HG02623 (cell line): ENCODE data around the gene SYS1.

Experiments used
- ATAC-seq: cut with Tn5 transposase; IDR thresholded peaks from one replicate; pipeline ENCODE4 v1.9.1; 2021; ENCODE audit warnings: moderate library complexity; ENCODE audit not compliant: unreplicated experiment

The SYS1 gene

DNA sequence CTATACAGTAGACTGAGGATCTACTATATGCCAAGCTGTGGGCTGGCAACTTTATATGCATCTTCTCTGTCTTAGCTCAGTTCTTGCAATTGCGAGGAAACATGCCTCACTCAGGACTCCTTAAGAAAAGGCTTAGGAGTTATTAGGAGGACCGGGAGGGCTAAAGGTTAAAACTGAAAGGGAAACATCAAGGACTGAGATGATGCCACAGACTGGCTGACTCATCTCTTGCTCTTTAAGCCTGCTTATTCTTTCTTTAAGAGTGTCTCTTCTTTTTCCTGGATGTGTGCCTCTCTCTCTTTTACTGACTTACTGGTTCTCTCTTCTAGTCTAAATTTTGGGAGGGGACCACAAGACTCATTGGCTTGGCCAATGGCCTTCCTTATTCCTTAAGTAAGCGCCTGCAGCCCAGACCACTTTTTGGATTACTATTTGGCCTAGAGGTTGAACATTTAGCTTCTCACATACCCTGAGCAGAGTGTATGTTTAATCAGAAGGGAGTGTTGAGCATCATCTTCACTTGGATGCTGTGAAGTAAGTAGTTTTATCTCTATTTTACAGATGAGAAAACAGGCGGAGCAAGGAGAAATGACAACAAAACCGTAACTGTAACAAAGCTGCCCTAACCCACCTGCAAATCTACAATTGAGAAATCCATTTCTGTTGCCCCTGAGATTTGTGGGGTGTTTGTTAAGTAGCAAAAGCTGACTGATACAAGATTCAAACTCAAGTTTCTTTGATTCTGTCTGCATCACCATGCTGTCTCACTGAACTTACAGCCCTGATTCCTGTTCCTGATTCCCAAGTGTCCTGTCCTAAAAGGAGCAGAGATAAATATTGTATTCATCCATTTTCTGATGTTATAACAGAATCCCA, 7.5 kb upstream of the SYS1 start:
- no peak for ATAC-seq

DNA sequence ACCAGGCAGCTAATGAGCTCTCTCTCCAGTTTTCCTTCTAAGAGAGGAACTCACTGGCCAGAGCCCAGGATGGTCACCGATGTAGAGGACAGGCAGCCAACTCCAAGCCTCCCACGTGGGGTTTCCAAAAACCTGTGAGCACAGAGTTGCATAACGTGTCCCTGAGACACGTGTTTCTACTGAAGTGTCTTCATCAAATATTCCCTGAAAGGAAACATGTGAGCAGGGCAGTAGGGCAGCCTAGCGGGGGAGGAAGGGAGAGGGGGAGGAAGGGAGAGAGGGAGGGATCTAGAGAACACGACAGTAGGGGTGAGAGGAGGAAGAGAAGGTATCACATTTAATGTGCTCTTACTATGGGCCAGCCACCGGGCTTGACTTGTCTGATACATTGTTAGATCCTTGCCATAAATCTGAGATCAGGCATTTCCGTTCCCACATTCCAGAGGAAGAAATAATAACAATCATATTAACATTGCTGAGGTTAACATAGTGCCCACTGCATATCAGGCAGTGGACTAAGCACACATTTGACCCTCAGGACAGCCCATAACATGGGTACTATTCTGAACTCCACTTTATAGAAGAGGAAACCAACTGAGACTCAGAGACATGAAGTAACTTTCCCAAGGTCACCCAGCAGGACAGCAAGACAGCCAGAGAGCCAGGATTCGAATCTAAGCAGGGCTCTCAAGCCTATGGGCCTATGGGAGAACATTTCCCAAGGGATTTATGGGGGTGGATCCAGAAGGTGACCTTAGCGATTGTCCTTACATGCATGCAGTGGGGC, 4.5 kb upstream of the SYS1 start:
- no peak for ATAC-seq

DNA sequence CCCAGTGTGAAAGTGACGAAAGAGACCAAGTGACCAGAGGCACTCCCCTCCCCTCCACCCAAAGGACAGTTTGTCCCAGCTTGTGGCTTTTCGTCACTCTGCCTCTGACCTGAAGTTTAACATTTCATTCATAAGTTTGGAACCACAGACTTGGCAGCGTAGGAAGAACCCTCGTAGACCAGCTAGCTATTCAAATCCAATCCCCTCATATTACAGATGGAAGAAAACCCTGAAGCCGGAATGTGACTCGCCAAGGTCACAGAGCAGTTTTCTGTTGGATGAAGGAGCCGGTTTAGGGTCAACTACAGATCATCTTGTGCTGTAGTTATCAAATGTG, 3.9 kb upstream of the SYS1 start:
- no peak for ATAC-seq

DNA sequence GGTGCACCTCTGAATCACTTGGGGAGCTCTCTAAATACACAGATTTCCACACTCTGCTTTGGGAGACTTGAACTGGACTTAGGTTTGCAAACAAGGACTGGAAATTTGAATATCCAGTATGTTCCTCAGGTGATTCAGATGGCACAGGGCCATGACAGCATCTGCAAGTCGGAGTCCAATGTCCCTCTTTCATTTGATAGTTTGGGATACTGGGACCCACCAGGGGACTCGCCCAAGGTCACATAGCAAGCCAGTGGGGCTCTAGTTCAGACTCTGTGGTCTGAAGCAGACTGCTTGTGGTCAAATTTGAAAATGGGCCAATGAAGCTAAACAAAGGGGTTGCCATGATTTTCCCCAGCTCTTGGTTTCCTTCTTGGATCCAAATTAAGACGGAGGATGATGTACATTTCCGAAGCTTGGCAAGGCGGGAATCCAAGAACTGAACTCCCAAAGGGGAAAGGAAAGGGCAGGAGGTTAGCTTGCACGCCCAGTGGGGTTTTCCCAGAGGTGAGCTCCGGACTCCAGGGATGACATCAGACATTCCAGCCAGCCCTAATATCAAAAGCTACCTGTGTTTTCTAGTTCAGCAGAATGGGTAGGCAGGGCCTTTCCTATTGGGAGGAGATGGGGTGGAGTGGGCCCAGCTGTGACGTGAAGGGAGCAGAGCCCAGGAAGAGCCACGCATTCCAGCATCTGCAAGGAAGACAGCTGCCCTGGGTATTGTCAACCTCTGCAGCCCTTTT, 3.4 kb upstream of the SYS1 start:
- no peak for ATAC-seq

DNA sequence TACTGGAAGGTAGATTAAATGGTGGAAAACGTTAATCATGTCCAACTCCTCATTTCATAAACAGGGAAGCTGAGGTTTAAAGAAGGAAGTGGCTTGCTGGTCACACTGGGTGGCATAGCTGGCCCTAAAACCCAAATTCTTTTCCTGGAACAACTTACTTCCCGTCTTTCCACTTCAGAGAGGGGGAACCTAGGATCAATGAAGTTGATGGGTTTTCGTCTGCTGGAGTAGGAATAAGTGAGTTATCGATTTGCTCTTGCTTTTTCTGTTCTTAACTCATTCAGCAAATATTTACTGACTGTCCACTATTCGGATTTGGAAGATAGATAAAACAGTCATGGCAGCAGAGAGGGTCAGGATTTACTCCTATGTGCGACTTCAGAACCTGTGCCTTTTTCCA, 1.2 kb upstream of the SYS1 start:
- ATAC-seq: no peak

DNA sequence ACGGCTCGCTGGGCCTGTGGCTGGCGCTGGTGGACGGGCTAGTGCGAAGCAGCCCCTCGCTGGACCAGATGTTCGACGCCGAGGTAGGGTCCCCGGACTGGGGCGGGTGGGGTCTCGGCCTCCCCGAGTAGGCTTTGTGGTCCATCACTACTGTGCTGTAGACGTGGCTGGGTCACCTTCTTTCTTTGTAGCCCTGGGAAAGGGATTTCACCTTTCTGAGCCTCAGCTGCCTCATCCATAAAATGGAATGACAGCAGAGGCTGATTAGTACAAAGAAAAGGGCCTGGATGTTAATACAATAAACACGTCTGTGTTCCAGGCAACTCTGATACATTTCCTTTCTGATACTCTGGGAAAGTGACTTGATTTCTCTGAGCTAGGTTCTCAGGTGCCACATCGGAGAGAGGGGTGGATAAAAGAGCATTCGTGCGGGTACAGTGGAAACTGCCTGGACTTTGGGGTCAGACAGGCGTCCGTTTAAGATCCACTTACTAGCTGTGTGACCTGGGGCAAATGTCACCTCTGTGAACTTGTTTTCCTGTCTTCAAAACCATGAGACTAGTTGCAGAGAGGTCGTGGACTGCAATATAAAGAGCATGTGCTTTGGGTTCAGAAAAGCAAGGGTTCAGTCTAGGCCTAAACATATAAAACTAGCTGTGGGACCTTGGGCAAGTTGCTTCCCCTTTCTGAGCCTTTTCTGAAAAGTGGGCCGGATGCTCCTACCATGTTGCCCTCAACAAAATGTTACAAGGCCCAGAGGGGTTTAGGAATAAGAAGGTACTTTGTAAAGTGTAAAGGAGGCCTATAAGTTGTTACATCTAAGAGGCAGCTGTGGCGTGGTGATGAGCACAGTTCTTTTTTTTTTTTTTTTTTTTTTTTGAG, 896 bp downstream of the SYS1 start:
- ATAC-seq: no peak

DNA sequence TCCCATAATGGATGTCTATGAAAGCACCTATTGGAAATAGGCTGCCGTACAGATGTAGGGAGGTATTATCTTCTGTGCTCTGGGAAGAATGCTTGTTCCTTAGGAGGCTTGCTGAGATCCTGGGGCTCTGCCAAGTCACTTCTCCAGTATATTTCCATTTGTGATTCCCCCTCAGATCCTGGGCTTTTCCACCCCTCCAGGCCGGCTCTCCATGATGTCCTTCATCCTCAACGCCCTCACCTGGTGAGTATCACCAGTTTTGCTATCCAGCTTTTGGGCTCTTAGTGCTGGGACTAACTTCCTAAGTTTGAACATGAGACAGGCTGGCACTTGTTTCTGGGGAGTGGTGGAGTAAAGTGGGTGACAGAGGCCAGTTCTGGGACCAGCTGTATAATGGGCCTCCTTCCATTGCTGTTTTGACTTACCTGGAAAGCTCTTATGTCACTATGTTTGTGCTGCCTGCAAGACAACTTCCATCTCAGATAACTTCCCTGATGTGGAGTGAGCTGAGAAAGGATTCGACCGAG, 2.6 kb downstream of the SYS1 start:
- no peak for ATAC-seq

DNA sequence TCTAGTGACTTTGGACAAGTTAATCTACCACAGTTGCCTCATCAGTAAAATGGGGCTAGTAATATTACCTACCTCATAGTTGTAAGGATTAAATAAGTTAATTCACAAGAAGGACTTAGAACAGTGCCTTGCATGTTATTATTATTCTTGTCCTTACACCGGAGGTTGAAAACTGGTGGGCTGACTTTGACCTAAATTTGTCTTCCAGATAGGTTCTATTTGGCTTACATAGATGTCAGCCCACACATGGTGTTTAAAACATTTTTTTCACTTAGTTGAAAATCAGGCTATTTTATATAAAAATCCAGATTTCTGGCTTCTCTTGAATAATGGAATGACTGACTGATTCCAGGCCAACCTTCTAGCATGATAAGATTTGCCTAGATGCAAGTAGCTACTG, 3.2 kb downstream of the SYS1 start:
- no peak for ATAC-seq

DNA sequence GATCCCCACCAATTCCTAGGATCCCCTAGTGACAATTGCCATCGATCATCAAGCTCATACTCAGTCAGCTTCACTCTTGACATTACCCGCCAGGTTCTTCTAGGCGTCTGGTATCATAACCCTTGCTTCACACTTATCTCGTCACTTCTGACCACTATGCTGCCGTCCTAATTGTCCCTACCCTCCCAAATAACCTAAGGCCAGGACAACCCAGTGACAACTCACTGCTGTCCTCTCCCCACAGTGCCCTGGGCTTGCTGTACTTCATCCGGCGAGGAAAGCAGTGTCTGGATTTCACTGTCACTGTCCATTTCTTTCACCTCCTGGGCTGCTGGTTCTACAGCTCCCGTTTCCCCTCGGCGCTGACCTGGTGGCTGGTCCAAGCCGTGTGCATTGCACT, 3.7 kb downstream of the SYS1 start:
- ATAC-seq: no peak

DNA sequence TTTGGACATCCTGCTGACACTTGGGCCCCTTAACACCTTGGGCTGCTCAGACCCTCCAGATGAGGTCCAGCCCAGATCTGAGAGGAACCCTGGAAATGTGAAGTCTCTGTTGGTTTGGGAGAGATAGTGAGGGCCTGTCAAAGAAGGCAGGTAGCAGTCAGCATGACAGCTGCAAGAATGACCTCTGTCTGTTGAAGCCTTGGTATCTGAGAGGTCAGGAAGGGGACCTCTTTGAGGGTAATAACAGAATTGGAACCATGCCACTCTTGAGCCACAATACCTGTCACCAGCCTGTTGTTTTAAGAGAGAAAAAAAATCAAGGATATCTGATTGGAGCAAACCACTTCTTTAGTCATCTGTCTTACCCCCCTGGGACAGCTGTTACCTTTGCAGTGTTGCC, 4.2 kb downstream of the SYS1 start:
- no peak for ATAC-seq

DNA sequence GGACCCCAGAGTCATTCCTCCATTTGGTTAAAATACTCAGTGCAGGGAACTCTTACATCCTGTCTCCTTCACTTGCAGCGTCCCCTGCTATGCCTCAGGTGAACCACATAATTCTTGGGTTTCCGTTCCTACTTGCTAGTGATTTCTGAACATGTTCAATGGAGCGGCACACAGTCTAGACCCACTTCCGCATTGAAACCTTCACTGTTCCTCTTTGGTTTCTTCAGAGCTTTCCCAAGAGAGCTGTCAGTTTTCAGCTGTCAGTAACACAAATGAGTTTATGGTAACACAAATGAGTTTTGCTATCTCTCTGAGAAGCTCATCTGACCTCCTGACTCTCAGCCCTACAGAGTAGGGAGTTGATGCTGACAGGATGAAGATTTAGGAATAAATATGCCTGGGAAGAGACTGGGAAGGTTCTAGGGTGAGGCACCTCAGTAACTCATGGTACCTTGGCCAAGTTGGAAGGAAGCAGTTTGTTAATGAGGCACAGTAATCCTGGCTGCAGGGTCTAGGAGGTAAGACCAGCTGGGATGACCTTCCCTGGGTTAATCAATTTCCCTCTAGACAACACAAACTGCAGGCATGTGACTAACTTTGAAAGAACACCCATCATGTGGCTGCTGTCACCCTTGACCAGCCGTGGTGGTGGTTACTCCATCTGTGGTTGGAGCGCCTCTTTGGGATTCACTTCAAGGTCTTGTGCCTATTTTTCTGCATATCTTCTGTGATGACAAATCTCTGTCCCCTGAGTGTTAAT, 5.4 kb downstream of the SYS1 start:
- ATAC-seq: peak; percentile 77

DNA sequence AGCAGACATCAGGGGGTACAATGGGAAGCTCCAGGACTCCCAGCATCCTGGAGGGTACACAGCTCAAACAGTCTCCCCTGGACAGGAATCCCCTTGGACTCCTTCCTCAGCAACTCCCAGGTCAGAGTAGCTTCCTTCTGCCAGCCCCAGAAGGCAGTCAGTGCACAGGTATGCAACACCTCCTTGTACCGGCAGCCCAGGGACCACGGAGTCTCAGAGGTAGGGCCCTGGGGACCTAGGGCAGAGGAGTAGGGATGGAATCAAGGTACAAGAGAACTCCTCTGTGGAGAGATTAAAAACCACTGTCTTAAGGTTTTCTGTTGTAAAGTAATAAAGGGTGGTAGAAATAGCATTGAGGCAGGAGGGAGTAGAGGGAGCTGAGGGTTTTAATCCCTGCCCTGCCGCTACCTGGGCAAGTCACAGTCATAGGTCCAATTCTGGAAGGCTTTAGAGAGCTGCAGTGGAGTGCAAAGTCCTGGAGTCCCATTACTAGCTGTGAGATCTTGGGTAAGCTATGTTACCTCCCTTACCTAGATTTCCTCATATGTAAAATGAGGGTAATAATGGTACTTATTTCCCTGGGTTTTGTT, 7.7 kb downstream of the SYS1 start:
- no peak for ATAC-seq

DNA sequence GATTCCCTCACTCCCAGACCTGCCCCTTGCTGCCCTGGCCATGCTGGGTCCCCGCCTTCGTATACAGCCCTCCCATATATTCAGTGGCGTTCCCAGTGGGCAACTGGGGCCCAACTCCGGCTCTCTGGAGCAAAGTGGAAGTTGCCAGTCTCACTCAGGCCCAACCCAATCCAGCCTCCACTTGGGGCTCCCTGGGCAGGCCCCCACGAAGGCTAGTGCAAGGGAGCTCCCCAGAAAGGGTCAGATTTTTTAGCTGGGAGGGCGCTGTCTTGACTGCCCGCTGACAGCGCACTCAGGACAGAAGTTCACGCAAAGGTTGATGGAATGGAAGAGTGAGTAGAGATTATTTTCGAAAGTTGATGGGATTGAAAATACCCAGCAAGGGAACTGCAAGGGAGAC, 9.3 kb downstream of the SYS1 start:
- no peak for ATAC-seq

DNA sequence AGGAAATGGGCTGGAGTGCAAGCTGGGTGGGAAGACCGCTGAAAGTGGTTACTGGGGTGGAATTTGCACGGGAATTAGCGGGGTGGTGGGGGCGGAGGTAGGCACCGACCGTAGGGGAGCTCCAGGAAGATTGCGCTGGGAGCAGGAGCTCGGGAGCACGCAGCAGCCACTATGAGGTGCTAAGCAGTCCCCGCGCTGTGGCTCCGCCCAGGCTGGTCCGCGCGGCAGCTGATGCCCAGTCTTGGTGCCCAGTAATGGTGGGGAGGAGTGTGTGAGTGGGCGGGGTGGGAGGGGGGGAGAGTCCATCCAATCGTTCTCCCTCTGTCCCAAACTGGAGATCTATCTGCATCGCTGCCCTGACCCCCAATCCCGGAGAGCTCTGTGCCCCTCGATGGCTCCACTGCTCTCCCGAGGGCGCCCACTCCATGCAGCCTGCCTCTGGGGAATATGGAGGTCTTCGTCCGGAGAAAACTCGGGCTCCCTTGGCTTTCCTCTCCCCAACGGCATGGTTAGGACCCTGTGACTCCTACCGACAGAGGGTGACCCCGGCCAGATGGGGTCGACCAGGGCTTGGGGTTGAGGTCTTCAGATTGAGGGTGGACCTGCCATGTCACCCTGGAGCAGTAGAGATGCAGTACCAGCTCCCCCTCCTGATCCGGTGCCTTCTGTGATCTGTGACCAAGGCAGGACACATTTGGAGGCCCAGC, 9.8 kb downstream of the SYS1 start:
- ATAC-seq: no peak

DNA sequence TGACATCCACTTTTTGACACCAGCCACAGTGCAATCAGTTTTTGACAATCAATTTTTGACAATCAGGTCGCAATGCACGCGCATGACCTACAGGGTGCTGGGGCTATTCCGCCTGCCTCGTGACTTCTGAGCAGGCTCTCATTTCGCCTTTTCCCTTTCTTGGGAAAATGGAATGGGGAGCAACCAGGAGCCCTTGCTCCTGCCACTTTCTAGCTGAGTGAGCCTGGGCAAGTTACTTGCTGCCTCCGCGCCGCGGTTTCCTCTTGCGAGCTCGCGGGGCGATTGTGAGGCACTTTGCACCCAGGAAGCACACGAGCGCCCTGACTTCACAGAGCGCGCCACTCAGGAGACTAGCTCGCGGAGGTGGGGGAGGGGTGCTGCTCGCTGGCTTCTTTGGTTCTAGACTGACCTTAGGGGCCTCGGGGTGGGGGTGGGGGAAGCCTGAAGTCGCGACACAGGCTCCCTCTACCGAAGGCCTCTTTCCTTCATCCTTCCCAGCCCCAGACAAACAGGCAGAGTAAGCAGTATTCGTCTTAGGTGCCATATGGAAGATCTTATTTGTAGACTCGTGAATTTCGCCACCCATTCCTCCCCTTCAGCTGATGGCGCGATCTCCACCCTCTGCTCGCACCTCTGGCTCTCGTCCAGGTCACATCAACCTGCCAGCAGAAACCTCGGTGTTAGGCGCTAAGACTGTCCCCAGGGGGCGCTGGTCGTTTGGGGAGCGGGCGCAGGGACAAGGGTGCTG, 10.6 kb downstream of the SYS1 start:
- ATAC-seq: peak; percentile 62

DNA sequence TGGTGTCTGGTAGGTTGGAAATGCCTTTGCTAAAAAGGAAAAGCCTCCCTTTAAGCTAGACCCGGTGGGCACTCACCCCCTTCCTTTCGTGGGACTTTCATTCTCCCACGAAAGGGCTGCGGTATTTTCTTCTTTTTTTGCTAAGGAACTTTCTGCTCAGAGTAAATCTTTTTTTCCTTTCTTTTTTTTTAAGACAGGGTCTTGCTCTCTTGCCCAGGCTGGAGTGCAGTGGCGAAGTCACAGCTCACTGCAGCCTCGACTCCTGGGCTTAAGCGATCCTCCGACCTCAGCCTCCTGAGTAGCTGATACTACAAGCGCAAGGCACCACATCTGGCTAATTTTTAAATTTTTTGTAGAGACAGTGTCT, 11.1 kb downstream of the SYS1 start:
- no peak for ATAC-seq

DNA sequence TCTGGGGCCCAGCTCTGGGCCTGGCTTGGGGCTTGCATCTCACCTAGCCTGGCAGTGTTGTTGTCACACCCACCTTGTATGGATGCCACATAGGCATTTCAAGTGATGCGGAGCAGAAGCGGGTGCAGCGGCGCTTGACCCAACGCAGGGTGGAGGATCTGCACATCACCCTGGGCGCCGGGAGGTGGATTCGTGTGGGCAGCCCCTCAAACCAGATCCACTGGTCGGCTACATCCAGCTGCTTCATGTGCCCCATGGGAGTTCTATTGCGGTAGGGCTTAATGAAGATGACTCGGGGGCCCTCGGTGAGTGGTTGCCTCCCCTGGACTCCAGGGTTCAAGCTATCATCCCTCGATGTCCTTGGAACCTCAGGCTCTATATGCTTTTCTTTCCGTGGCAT, 12.0 kb downstream of the SYS1 start:
- no peak for ATAC-seq

DNA sequence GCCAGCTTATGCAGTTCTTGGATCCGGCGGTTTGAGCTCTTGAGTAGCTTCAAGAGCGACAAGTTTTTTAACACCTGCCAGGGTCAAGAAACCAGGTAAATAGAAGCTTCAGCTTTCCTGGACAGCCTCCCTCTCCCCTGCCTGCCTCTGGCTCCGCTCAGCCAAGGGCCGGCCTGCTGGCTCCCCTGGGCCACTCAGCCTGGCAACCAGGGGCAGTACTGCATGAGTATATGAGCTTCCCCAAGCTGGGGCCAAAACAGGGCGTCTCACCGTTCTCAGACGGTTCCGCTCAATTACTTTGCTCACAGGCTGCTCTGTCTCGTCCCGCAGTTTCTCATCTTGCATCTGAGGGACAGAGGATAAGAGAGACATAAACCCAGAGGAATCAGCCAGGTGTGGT, 14.3 kb downstream of the SYS1 start:
- no peak for ATAC-seq
